Liver (tissue), 9 donors: ENCODE data around the gene SNX9. TPM values are rescaled to one million over a fixed set of nuclear protein-coding genes. Genes with fewer than 3 reads are reported as not detected.
"Not testable (repeated sequence)": the region's sequence is repeated elsewhere in the genome, so short reads cannot be mapped to it uniquely, and the experiment has no call there.

ENCODE experiments used
- DNase-seq: peaks from one replicate; pipeline ENCODE4 v3.0.0-alpha.2; 2017; ENCODE audit warnings: low spot score
- H3K27ac ChIP-seq, 2 donors: one replicate each; pipeline ENCODE4 v1.7.0; 2013; ENCODE audit warnings: inconsistent platforms in 2 of 2, low read length in 2 of 2, control low read depth in 1 of 2, low read depth in 1 of 2, mild to moderate bottlenecking in 1 of 2
- H3K27me3 ChIP-seq, 4 donors: one replicate each; pipeline versions ENCODE4 v1.6.1 to v1.7.0; 2013; ENCODE audit warnings: low read length in 3 of 4, inconsistent platforms in 1 of 4, mild to moderate bottlenecking in 1 of 4, moderate library complexity in 1 of 4; ENCODE audit not compliant: control insufficient read depth in 4 of 4, insufficient read depth in 4 of 4
- H3K36me3 ChIP-seq, 4 donors: one replicate each; pipeline versions ENCODE4 v1.6.1 to v1.7.0; 2013; ENCODE audit warnings: low read length in 3 of 4, mild to moderate bottlenecking in 3 of 4, low read depth in 1 of 4, moderate library complexity in 1 of 4; ENCODE audit not compliant: control insufficient read depth in 4 of 4, insufficient read depth in 3 of 4
- H3K4me1 ChIP-seq, 4 donors: one replicate each; pipeline versions ENCODE4 v1.6.1 to v1.7.0; 2013; ENCODE audit warnings: low read length in 3 of 4, mild to moderate bottlenecking in 3 of 4, moderate library complexity in 1 of 4; ENCODE audit not compliant: control insufficient read depth in 4 of 4, insufficient read depth in 4 of 4
- H3K4me3 ChIP-seq, 3 donors: one replicate each; pipeline versions ENCODE4 v1.6.1 to v1.7.0; 2013; ENCODE audit warnings: low read length in 3 of 3, control low read depth in 1 of 3, low read depth in 1 of 3, mild to moderate bottlenecking in 1 of 3
- H3K9ac ChIP-seq, 2 donors: one replicate each; pipeline ENCODE4 v1.7.0; 2013; ENCODE audit warnings: low read length in 2 of 2, mild to moderate bottlenecking in 2 of 2, moderate library complexity in 2 of 2, control low read depth in 1 of 2, low read depth in 1 of 2
- H3K9me3 ChIP-seq, 4 donors: one replicate each; pipeline versions ENCODE4 v1.6.1 to v1.7.0; 2013; ENCODE audit warnings: low read length in 3 of 4; ENCODE audit not compliant: control insufficient read depth in 4 of 4
- CTCF ChIP-seq: fragments of 150-350 bp; IDR thresholded peaks from 2 replicates; pipeline ENCODE4 v1.5.1; 2017; ENCODE audit warnings: improper control_type of control experiment, low read depth, low read length; ENCODE audit not compliant: missing input control
- FOXA1 ChIP-seq: IDR thresholded peaks from 2 replicates; pipeline ENCODE4 v1.6.1; 2016; ENCODE audit warnings: antibody characterized with exemption
- HNF4A ChIP-seq, 2 donors: conservative IDR thresholded peaks; 2 replicates each; pipeline ENCODE4 v1.6.1; 2016; ENCODE audit warnings: antibody characterized with exemption in 2 of 2, mild to moderate bottlenecking in 2 of 2
- HNF4G ChIP-seq: IDR thresholded peaks from 2 replicates; pipeline ENCODE4 v1.6.1; 2016; ENCODE audit warnings: antibody characterized with exemption
- JUND ChIP-seq, 2 donors: IDR thresholded peaks; 2 replicates each; pipeline ENCODE4 v1.6.1; 2016; ENCODE audit warnings: antibody characterized with exemption in 2 of 2
- MAX ChIP-seq: IDR thresholded peaks from 2 replicates; pipeline ENCODE4 v1.6.1; 2016; ENCODE audit warnings: antibody characterized with exemption
- RAD21 ChIP-seq, 2 donors: IDR thresholded peaks; 2 replicates each; pipeline ENCODE4 v1.6.1; 2016; ENCODE audit warnings: antibody characterized with exemption in 2 of 2, mild to moderate bottlenecking in 2 of 2
- RXRA ChIP-seq, 2 donors: IDR thresholded peaks; 2 replicates each; pipeline ENCODE4 v1.6.1; 2017 to 2018; ENCODE audit warnings: antibody characterized with exemption in 2 of 2, mild to moderate bottlenecking in 1 of 2
- SP1 ChIP-seq: IDR thresholded peaks from 2 replicates; pipeline ENCODE4 v1.6.1; 2018; ENCODE audit warnings: antibody characterized with exemption, mild to moderate bottlenecking
- WGBS: extraction: QIAGEN DNeasy Blood & Tissue Kit; methylation state at CpG from one replicate; pipeline ENCODE4 v1.1.7; 2013; 5-methylcytosine and 5-hydroxymethylcytosine counted together
- polyA plus RNA-seq, 2 donors: library from polyadenylated mRNA; stranded (reverse) in 1 of 2; unstranded in 1 of 2; fragments of 200-250 nt in 1 of 2; fragments of >200 nt in 1 of 2; fragmentation: Nextera tagmentation in 1 of 2; extraction: Ambion mirVana in 1 of 2; gene quantifications; one replicate each; pipeline versions ENCODE4 v1.2.1 to v1.2.3, GENCODE V29; 2013 to 2015
- total RNA-seq, 2 donors: library from RNA; depleted of rRNA; stranded (reverse); fragments of >200 nt; gene quantifications; one replicate each; pipeline ENCODE4 v1.2.3, GENCODE V29; 2014
- donor health status: healthy.
- donor health status: healthy.
- donor health status: healthy.
- donor health status: healthy.
- donor health status: healthy.

Gene SNX9
- total and polyA plus RNA-seq, 4 donors: 16.4 to 31.0 (median 22.3) TPM

- Histone ChIP-seq H3K27me3 (no peaks in the 10 kb centered on the region), H3K36me3 (peaks cover 9 to 33% (median 21%) of the 10 kb centered on the region in 4 donors), H3K4me3 (no peak overlapping the region), H3K9ac (no peak overlapping the region), H3K27ac (no peak overlapping the region), H3K9me3 (no peaks in the 10 kb centered on the region), H3K4me1 (peaks cover 0 to 2% (median 0%) of the 10 kb centered on the region in 4 donors)
- DNase-seq: no peak
- 73% methylated on average over 5 of the region's 5 CpGs for WGBS
- TF ChIP-seq JUND (IDR thresholded peaks at IDR 0.05): no peak
- TF ChIP-seq RXRA (IDR thresholded peaks at IDR 0.05): no peak
- TF ChIP-seq SP1: no peak
- peak; percentile 22 for TF ChIP-seq CTCF
- TF ChIP-seq MAX: no peak
- TF ChIP-seq RAD21 (IDR thresholded peaks at IDR 0.05): peak; percentile 24 to 59
Observed at GRCh38 chr6:157946865-157947532, 124.0 kb downstream of the SNX9 start.

- H3K36me3 ChIP-seq, H3K9ac ChIP-seq, H3K4me3 ChIP-seq, H3K27ac ChIP-seq, H3K27me3 ChIP-seq, DNase-seq, H3K9me3 ChIP-seq: not testable (repeated sequence)
- peaks cover 0 to 11% (median 8%) of the 10 kb centered on the region in 4 donors for H3K4me1 ChIP-seq
- WGBS: 94% methylated on average over 1 of the region's 1 CpG
Observed at GRCh38 chr6:157950899-157951298, 127.9 kb downstream of the SNX9 start.

GRCh38 chr6:157951828-157952227 is 128.8 kb downstream of the SNX9 start:
- Histone ChIP-seq H3K4me1 (peaks cover 0 to 11% (median 8%) of the 10 kb centered on the region in 4 donors), H3K9me3 (no peaks in the 10 kb centered on the region), H3K9ac (no peak overlapping the region), H3K27ac (no peak overlapping the region), H3K36me3 (no peaks in the 10 kb centered on the region), H3K4me3 (no peak overlapping the region), H3K27me3 (no peaks in the 10 kb centered on the region)
- no peak for DNase-seq
- TF ChIP-seq HNF4A (conservative IDR thresholded peaks at IDR 0.05) (peak in 1 of 2 donors; percentile 8), JUND (IDR thresholded peaks at IDR 0.05) (no peak), FOXA1 (no peak), HNF4G (no peak), CTCF (no peak)
- 61% methylated on average over 9 of the region's 9 CpGs for WGBS
